Stimulated activated CD4-positive, alpha-beta T cell treated with anti-CD3 and anti-CD28 coated beads, TNF-alpha, amount 100 ng/mL, for 48 hours (primary cell): ENCODE data around the gene LRMDA.

Experiments
- DNase-seq, 3 donors: peaks; one replicate each; pipeline ENCODE4 v3.0.0-alpha.2; 2020; ENCODE audit warnings: low read depth in 3 of 3

The LRMDA gene

GRCh38 chr10:76085002-76085816, 653.8 kb downstream of the LRMDA start:
- DNase-seq: no peak

GRCh38 chr10:76085817-76086167, 654.4 kb downstream of the LRMDA start:
- DNase-seq: no peak

GRCh38 chr10:76086170-76086760, 654.8 kb downstream of the LRMDA start:
- no peak for DNase-seq

- DNase-seq: no peak
Measured at GRCh38 chr10:76086761-76087639, 655.6 kb downstream of the LRMDA start.

- no peak for DNase-seq
Measured at GRCh38 chr10:76088008-76088407, 656.6 kb downstream of the LRMDA start.

GRCh38 chr10:76088980-76089379, 657.6 kb downstream of the LRMDA start:
- no peak for DNase-seq

GRCh38 chr10:76089556-76090180, 658.2 kb downstream of the LRMDA start:
- no peak for DNase-seq

- DNase-seq: no peak
Measured at GRCh38 chr10:76091926-76092325, 660.5 kb downstream of the LRMDA start.

- DNase-seq: no peak
Measured at GRCh38 chr10:76106611-76107010, 675.2 kb downstream of the LRMDA start.

GRCh38 chr10:76108563-76109359, 677.3 kb downstream of the LRMDA start:
- DNase-seq: no peak

- no peak for DNase-seq
Measured at GRCh38 chr10:76111404-76111803, 680.0 kb downstream of the LRMDA start.

GRCh38 chr10:76111986-76112825, 680.8 kb downstream of the LRMDA start:
- DNase-seq: no peak

GRCh38 chr10:76112826-76113150, 681.4 kb downstream of the LRMDA start:
- no peak for DNase-seq

GRCh38 chr10:76113952-76114351, 682.5 kb downstream of the LRMDA start:
- no peak for DNase-seq

GRCh38 chr10:76114581-76115001, 683.2 kb downstream of the LRMDA start:
- DNase-seq: no peak

- no peak for DNase-seq
Measured at GRCh38 chr10:76115131-76115470, 683.7 kb downstream of the LRMDA start.

- no peak for DNase-seq
Measured at GRCh38 chr10:76115471-76116155, 684.2 kb downstream of the LRMDA start.

- no peak for DNase-seq
Measured at GRCh38 chr10:76116523-76116922, 685.1 kb downstream of the LRMDA start.

- DNase-seq: no peak
Measured at GRCh38 chr10:76117949-76118348, 686.5 kb downstream of the LRMDA start.

- DNase-seq: no peak
Measured at GRCh38 chr10:76119036-76119435, 687.6 kb downstream of the LRMDA start.
